ENCODE measurements around the gene DTHD1.

Gene DTHD1

GRCh38 chr4:36269533-36270173 is 11.8 kb upstream of the DTHD1 start:
- DNase-seq, result no peak

- no peak for DNase-seq
Measured at GRCh38 chr4:36273276-36273675, 8.1 kb upstream of the DTHD1 start.

- DNase-seq, result no peak
Measured at GRCh38 chr4:36274158-36274557, 7.3 kb upstream of the DTHD1 start.

GRCh38 chr4:36277533-36277932 is 3.9 kb upstream of the DTHD1 start:
- no peak for DNase-seq

GRCh38 chr4:36278789-36279188 is 2.6 kb upstream of the DTHD1 start:
- no peak for DNase-seq

GRCh38 chr4:36280555-36280954 is 861 bp upstream of the DTHD1 start:
- no peak for DNase-seq

- no peak for DNase-seq
Measured at GRCh38 chr4:36282503-36283030, 1.2 kb downstream of the DTHD1 start.

- DNase-seq, result no peak
Measured at GRCh38 chr4:36283912-36284465, 2.6 kb downstream of the DTHD1 start.

GRCh38 chr4:36285784-36286480 is 4.5 kb downstream of the DTHD1 start:
- DNase-seq, result peak; percentile 75 to 81

GRCh38 chr4:36286481-36286871 is 5.1 kb downstream of the DTHD1 start:
- no peak for DNase-seq

GRCh38 chr4:36288731-36289426 is 7.5 kb downstream of the DTHD1 start:
- DNase-seq, result peak; percentile 8 to 16

GRCh38 chr4:36290641-36291040 is 9.2 kb downstream of the DTHD1 start:
- DNase-seq, result no peak

- no peak for DNase-seq
Measured at GRCh38 chr4:36292556-36293188, 11.3 kb downstream of the DTHD1 start.

GRCh38 chr4:36301127-36301526 is 19.7 kb downstream of the DTHD1 start:
- DNase-seq, result no peak

- DNase-seq, result peak; percentile 82 to 85
Measured at GRCh38 chr4:36303426-36304137, 22.2 kb downstream of the DTHD1 start.

- no peak for DNase-seq
Measured at GRCh38 chr4:36304138-36304681, 22.8 kb downstream of the DTHD1 start.

GRCh38 chr4:36308150-36308549 is 26.7 kb downstream of the DTHD1 start:
- no peak for DNase-seq

- DNase-seq, result no peak
Measured at GRCh38 chr4:36310216-36310615, 28.8 kb downstream of the DTHD1 start.

GRCh38 chr4:36310793-36311192 is 29.4 kb downstream of the DTHD1 start:
- DNase-seq, result peak; percentile 64 to 73

GRCh38 chr4:36312511-36312910 is 31.1 kb downstream of the DTHD1 start:
- no peak for DNase-seq

GRCh38 chr4:36313301-36313700 is 31.9 kb downstream of the DTHD1 start:
- DNase-seq, result peak; percentile 22 to 32

- no peak for DNase-seq
Measured at GRCh38 chr4:36313703-36314102, 32.3 kb downstream of the DTHD1 start.

All from AML-193 (cell line).